COLO668 (cell line): Measurements from ENCODE around the gene UGT1A9.

ENCODE experiments used
- DNase-seq: peaks from one replicate; lab custom pipeline; 2025; ENCODE audit not compliant: unreplicated experiment; lab: John Stamatoyannopoulos, UW

Gene UGT1A9

DNA sequence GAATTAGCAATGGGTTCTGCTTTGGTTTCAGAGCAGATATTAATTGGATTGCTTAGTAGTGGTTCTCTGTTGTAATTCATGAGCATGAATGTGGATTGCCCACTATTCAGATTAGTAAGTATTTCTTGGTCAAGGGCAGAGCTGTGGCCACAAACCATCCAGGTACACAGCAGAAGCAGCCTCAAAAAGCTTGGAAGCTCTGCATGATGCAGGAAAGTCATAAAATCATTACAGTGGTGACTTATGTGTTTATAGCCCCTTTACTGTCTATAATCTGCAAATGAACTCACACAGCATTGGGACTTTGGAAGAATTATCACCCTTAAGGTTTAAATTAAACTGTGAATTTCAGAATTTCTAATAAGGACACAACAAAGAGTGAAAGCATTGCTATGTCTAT lies 86.4 kb downstream of the UGT1A9 start:
- no peak for DNase-seq

DNA sequence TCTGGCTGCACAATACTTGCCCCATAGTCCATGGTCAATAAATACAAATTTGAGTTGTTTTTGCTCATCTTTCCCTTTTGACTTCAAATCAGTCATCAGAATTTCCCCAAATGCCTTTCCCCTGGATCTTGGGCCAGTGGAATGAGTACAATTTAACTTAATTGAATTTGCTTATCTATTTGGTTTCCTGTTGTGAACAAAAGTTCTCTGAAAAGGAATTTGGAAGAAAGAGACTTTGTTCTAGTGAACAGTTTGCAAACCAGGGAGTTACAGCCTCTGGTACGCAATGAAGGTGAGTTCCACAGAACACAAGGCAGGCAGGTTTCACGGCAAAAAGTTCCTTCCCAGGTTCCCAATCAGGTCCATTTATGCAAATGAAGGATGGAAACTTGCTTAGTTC lies 87.2 kb downstream of the UGT1A9 start:
- DNase-seq, result no peak

DNA sequence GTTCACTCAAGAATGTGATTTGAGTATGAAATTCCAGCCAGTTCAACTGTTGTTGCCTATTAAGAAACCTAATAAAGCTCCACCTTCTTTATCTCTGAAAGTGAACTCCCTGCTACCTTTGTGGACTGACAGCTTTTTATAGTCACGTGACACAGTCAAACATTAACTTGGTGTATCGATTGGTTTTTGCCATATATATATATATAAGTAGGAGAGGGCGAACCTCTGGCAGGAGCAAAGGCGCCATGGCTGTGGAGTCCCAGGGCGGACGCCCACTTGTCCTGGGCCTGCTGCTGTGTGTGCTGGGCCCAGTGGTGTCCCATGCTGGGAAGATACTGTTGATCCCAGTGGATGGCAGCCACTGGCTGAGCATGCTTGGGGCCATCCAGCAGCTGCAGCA lies 88.3 kb downstream of the UGT1A9 start, which contains the start of gene UGT1A1:
Gene UGT1A1, plus strand, starts transcription at position 228 of the 400 bp plus-strand sequence. Its CDS starts 18 bp downstream, at position 246.
- DNase-seq, result no peak

DNA sequence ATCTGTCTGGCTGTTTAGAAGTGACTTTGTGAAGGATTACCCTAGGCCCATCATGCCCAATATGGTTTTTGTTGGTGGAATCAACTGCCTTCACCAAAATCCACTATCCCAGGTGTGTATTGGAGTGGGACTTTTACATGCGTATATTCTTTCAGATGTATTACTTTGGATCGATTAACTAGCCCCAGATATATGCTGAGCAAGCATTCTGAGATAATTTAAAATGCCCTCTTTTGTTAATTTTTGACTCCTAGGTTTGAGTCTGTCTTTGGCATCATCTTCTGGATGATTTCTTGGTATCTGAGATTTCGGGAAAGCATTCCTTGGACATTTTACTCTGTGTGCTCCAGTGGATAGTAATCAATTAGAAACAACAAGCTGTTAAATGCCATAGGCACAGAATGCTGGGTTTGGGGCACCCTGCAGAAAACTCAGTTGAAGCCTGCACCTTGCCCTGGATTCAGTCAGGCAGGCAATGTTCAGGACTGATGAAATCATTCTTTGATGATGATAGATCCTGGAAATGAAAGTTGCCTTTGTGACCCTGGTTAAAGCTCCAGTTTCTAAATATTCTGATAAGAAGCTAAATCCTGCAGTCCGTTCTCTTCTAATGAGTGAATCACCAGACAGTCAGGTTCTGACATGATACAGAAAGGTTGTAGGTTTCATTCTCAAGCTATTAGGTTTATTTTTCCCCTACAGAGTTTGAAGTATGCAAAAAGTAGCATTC lies 89.5 kb downstream of the UGT1A9 start:
- no peak for DNase-seq

DNA sequence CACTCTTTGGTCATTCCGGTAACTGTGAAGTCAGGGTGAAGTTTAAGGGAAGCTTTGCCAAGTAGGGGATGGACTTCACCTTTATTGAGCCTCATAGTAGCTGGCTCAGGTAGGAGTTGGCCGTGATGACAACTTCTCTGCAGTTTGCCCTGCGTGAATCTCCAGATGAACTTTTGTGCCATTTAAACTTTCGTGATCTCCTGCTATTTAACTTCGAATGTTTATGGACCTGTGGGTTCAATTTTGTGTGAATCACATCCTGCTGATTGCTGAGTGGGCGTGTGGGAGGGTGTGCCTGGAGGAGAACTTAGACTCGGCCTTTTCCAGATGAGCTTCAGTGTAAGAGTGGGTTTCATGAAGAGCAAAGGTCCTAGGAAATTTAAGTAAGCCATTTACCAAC lies 92.6 kb downstream of the UGT1A9 start:
- DNase-seq, result no peak

DNA sequence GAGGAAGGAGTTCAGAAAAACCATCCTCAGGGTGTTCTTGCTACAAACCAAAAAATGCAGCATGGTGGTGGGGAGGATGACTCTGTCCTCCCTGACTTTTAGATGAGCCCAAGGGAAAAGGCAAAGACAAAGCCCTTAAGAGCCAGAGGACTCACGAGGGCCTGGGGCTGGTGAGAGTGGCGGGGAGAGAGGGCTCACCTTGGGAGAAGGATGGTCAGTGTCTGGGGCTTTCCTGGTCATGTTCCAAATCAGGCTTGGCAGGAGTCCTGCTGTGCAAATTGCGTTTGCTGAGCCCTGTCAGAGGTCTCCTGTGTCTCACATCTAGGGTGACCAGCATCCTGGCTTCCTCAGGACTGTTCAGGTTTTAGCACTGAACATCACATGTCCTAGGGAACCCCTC lies 93.1 kb downstream of the UGT1A9 start:
- no peak for DNase-seq

DNA sequence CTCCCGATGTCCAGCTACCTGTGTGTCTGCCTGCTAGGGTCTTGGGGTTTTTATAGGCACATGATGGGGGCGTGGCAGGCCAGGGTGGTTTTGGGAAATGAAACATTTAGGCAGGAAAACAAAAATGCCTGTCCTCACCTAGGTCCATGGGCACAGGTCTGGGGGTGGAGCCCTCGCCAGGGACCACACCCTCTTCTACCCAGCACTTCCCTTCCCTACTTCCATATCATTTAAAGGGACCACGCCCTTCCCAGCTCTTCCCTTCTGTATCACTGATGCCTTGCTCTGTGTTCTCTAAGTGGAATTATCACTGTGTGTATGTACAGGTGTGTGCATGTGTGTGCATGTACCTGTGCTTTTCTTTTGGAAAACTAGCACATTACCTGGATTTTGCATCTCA lies 94.7 kb downstream of the UGT1A9 start:
- no peak for DNase-seq

DNA sequence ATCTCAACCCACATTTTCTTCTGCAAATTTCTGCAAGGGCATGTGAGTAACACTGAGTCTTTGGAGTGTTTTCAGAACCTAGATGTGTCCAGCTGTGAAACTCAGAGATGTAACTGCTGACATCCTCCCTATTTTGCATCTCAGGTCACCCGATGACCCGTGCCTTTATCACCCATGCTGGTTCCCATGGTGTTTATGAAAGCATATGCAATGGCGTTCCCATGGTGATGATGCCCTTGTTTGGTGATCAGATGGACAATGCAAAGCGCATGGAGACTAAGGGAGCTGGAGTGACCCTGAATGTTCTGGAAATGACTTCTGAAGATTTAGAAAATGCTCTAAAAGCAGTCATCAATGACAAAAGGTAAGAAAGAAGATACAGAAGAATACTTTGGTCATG lies 96.4 kb downstream of the UGT1A9 start:
- DNase-seq, result no peak

DNA sequence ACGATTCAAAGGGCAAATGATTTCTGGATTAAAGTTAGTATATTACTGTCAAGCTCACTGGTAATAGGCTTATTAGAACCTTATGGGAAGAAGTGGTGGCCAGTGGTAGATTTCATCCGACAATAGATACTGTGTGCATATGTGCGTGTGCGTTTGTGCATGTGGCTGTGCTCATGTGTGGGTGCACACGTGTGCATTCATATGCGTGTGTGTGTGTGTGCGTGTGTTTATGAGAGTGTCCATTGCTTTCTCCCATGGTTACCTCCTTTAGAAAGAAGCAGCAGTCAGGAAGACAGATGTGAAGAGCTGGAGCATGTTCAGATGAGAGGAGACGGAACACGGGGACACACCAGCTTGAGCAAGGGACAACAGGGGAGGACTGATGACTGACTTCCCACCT lies 97.6 kb downstream of the UGT1A9 start:
- DNase-seq, result no peak

DNA sequence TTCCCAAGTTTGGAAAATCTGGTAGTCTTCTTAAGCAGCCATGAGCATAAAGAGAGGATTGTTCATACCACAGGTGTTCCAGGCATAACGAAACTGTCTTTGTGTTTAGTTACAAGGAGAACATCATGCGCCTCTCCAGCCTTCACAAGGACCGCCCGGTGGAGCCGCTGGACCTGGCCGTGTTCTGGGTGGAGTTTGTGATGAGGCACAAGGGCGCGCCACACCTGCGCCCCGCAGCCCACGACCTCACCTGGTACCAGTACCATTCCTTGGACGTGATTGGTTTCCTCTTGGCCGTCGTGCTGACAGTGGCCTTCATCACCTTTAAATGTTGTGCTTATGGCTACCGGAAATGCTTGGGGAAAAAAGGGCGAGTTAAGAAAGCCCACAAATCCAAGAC lies 100.5 kb downstream of the UGT1A9 start:
- no peak for DNase-seq

DNA sequence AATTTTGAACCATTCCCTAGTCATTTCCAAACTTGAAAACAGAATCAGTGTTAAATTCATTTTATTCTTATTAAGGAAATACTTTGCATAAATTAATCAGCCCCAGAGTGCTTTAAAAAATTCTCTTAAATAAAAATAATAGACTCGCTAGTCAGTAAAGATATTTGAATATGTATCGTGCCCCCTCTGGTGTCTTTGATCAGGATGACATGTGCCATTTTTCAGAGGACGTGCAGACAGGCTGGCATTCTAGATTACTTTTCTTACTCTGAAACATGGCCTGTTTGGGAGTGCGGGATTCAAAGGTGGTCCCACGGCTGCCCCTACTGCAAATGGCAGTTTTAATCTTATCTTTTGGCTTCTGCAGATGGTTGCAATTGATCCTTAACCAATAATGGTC lies 100.9 kb downstream of the UGT1A9 start:
- no peak for DNase-seq

DNA sequence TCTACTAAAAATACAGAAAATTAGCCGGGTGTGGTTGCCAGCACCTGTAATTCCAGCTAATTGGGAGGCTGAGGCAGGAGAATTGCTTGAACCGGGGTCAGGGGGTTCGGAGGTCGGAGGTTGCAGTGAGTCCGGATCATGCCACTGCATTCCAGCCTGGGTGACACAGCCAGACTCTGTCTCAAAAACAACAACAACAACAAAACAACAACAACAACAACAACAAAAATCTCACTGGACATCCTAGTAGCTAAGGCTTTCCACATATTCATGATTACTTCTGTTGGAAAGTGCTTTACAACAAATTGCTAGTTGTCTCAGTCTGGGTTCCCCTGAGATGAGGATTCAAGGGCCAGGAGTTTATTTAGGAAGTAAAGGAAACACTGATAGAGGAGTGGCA lies 102.2 kb downstream of the UGT1A9 start:
- no peak for DNase-seq

DNA sequence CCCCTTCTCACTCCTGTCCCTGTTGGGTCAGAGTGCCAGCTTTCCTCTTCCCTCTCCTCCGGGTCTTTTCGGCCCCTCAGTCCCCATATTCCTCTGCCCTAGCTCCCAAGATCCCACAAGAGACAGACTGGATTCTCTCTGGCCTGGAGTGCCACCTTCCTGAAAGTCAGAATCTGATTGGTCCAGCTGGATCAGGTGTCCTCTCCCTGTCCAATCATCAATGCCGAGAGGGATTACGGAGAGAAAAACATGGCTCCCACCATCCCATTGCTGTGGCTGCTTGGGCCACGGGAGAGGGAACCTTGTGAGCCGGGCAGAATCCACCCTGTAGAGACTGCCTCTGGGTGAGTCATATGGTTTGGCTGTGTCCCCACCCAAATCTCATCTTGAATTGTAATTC lies 103.7 kb downstream of the UGT1A9 start:
- DNase-seq, result no peak

DNA sequence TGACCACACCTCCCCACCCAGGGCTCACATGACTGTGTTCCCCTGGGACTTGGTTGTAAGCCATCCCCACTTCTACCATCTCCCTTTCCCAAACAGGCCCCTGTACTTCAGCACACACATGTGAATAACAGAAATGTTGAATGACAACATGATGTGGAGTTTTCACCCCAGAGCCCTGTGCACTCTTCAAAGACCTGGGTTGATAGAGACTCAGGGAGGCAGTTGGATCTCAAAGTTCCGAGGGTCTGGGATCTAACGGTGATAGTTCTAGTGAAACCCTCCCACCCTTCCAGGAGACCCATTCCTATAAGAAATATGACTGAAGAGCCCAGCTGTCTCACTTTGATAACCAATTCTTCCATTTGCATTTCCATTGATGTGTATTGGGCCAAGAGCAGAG lies 106.3 kb downstream of the UGT1A9 start, which contains the start of gene MROH2A:
Gene MROH2A, plus strand, starts transcription at position 301 of the 400 bp plus-strand sequence. CDS start 1,029 bp downstream, outside the sequence.
- DNase-seq, result no peak

DNA sequence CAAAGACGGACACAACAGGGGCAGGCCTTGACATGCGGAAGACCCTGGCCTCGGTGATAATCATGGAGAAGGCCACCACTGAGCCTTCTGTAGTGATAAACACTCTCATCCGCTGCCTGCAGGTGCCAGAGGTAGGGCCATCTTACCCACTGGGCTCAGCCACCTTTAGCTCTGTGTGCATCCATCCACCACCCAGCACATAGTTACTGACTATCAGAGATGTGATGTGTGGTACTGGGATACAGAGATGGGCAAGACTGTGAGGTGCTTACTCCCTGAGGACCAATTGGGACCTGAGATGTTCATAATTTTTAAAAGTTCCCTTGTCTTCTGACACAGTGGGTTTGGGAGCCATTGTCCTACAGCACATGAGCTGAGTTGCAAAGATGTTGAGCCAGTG lies 108.0 kb downstream of the UGT1A9 start:
- no peak for DNase-seq

DNA sequence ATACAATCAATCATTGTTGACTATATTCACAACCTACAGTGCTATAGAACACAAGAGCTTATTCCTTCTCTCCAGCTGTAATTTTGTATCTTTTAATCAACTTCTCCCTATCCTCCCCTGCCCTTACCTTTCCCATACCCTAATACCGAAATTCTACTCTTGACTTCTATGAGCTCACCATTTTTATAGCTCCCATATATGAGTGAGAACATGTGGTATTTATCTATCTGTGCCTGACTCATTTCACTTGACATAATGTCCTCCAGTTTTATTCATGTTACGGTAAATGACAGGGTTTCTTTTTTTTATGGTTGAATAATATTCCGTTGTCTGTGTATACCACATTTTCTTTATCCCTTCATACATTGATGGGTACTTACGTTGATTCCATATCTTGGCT lies 109.1 kb downstream of the UGT1A9 start:
- DNase-seq, result no peak

DNA sequence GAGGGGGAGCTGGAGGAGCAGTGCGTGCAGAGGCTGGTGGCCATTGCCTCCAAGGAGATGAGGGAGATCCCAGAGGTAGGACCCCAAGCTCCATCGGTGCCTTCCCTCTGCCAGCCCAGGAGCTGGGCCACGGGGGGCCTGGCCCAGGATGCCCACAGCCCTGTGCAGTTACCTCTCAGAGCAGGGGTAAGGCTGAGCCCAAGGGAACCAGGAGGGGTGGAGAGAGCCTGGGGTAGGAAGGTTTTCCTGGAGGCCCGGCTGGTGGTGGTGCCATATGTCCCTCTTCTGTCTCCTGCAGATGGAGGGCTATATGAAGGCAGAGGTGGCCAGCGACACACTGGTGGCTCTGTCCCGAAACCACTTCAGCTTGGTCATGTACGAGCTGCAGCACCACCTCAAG lies 117.9 kb downstream of the UGT1A9 start:
- no peak for DNase-seq

DNA sequence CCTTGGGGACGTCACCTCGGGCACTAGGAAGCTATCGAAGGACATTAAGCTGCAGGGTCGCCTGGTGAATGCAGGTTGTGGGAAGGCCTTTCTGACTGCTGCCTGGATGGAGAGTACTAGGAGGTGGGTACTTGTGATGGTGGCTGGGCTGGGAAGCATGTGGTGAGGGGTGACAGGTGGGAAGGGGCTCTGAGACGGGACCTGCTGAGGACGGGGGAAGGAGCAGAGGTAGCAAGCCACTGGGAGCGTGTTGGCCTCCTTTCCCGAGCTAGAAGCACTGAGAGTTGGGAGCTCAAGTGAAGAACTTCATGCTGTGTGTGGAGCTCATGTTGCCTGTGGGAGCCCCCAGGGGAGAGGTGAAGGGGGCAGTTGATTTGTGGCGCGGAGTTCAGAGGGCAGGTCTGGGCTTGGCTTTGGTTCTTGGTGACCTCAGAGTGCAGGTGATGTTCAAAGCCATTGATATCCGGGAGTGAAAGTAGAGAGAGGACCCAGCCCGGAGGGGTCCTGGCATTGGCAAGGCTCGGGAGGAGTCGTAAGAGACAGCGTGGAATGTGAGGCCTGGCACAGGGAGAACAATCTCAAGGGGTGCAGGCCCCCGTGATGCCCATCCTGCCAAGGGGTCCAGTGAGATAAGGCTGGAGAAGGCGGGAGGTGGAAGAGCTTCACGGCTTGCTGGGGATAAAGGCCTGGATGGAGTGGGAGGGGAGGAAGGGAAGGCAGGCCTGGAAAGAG lies 119.6 kb downstream of the UGT1A9 start:
- DNase-seq, result no peak

DNA sequence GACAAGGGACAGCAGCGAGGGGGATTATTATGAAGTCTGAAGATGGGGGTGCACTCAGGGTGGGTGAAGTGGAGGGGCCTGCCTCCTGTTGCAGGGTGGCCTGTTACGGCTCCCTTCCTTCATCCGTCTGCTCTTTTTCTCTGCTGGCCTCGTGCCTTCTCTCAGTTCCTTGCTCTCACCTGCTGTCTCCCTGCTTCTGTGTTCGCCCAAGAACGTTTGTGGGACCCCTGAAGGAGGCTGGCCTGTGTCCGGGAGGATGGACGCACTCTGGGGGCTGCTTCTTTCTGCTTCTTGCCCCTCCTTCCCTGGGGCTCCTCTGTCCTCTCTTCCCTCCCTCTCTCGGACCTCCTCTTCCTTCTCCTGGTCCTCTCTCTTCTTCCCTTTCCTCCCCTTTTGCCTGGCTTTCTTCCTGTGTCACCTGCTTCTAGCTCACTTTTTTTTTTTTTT lies 120.2 kb downstream of the UGT1A9 start:
- DNase-seq, result no peak

DNA sequence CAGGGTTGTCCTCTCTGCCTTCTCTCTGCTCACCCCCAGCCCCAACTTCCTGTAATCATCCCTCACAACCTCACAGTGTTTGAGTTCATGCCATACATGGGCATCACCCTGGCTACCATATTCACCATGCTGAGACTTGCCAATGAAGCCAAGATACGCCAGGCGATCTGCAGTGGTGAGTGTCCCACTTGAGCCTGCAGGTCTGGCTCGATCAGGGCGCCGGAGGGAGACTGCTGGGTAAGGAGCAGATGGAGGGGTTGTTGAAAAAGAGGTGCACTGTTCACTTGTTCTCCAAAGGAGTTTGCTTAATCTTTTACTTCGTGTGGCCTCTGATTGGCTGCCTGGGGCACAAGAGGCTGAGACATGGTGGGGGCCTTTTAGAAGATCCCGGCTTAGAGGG lies 121.0 kb downstream of the UGT1A9 start:
- DNase-seq, result no peak

DNA sequence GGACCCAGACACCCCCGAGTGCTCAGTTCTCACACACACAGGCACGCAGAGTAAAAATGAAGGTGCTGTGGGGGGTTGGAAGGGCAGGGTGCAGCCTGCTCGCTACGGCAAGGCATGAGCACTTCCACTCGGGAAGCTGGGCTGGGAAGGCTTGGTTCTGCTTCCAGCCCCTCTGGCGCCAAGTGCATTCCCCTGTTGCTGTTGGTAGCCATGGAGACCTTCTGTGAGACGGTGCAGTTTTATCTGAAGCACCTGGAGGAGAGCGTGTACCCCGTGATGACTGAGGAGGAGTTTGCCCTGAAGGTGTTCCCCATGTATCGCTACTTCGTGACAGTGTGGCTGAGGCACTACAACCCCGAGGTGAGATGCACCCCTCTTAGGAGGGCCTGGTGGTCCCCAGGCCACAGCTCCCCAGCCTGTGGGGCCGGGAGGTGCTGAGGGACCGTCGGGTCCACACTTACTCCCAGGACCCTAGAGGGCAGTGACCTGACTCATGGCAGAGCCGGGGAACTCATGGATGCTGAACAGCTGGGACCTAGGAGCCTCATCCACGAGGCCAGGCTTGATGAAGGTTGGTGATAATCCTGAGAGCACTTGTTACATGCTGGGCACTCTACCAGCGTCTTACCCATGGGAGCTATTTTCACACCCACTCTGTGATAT lies 121.9 kb downstream of the UGT1A9 start:
- DNase-seq, result no peak

DNA sequence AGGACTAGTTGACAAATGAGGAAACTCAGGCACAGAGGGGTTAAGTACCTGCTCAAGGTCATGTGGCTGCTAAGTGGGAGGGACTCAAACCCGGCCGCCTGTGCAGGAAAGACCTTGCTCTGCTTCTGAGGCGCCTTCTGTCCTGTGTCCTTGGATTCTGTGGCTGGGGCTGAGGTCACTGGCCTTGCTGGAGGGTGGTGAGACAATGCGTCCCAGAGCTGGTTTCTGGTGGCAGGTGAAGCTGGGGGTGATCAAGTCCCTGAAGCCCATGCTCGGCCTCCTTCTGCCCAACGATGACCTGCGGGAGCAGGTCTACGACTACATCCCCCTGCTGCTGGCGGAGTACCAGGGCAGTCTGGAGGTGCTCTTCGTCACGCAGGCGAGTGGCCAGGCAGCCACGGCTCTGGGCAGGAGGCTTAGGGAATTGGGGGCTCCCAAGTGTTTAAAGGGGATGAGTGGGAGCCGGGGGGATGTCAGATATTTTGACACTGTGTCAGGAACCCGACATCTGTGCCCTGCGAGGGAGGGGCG lies 122.5 kb downstream of the UGT1A9 start:
- DNase-seq, result no peak
